HK-2 (cell line): ENCODE results near the gene MRC1.
A peak's percentile ranks its signal among the peaks of the same experiment; 100 is the strongest.

ENCODE experiments used
- DNase-seq: peaks from one replicate; pipeline ENCODE4 v3.0.0-alpha.2; 2018; ENCODE audit not compliant: unreplicated experiment

The MRC1 gene

DNA sequence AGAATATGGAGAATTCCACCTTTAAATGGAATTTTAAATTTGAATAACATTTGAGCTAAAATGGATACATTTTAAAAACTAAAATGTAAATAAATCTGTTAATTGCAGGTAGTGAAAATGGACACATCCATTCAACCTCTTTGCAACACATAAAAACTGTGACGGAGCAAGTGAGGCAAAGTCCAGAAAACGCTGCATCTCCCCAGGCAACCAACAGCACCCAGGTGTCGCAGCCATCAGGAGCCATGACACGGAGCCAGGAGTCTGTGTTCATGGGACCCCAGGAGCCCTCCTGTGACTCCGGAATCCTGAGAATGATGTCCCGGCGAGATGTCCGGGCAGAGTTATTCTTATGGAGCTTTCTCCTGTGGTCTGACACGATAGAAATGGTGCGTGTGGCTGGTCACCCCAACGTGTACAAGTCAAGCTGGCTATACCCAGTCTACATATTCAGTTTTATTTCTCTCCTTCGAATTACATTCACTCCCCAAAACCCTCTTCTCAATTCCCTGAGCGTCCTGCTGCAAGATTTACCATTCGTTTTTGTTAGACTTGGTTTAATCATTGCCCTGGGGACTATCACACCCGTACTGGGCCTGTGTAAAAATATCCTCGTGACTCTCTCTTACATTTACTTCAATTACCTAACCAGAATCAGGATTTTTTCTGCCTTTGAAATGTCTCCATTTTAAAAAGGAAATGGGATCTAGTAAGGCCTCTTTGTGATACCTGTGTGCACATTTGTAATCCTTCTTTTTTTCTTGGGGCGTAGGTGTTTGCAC lies 13.1 kb upstream of the MRC1 start:
- DNase-seq, result no peak

DNA sequence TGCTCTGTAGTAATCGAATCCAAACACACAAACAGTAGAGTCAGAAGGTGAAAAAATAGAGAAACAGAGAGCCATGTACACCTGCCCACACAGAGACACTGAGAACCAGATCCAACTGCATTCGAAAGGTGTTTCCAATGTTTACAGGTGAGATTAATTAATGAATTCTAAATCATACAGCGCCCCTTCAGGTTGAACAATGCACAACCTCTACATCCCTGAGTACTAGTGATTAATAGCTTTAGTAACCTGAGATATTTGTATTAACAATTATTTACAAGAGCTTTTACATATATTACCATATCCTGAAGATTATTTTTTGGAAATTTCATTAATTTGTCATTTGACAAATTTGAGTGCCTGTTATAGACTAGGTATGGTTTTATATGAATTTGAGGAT lies 7.6 kb upstream of the MRC1 start:
- no peak for DNase-seq

GRCh38 chr10:17802350-17802749 lies 6.8 kb upstream of the MRC1 start:
- DNase-seq, result no peak

- no peak for DNase-seq
Measured at GRCh38 chr10:17802976-17803375, 6.2 kb upstream of the MRC1 start.

DNA sequence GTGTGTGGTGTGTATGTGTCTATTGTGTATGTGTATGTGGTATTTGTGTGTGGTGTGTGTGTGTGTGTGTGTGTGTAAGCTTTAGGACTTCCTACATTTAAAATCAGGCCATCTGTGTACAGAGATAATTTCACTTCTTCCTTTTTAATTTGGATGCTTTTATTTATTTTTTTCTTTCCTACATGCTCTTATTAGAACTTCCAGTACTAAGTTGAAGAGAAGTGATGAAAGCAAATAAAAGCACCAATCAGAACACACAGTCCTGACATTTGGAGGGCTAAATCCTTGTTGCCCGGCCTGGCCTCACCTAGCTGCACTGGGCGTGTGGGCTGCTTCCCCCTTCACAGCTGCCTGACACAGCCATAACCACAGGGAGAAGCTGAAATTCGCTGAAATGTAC lies 3.8 kb upstream of the MRC1 start:
- DNase-seq, result no peak

DNA sequence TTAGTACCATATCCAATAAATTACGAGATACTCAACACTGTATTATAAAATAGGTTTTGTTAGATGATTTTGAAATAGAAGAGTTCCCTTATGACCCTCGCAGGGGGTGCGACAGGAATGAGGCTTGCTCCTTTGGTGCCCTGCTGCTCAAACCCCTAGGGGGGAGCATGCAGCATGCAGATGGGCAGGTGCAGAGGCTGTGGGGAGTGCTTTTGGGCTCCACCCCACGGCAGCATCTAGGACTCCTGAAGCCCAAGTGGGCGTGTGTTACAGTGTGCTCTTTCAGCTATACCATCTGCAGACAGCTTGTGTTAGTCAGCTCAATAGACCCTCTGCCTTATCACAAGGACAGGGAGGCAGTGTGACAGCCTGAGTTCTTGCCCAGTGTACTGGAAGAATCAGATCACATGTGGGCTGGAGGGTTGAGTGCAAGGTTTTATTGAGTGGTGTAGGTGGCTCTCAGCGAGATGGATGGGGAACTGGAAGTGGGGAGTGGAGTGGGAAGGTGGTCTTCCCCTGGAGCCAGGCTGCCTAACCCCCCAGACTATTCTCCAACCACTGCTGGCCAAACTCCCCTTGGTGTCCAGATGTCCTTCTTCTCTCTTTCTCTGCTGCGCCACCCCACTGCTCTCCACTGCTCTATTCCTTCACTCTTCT lies 3.1 kb upstream of the MRC1 start:
- DNase-seq, result no peak

DNA sequence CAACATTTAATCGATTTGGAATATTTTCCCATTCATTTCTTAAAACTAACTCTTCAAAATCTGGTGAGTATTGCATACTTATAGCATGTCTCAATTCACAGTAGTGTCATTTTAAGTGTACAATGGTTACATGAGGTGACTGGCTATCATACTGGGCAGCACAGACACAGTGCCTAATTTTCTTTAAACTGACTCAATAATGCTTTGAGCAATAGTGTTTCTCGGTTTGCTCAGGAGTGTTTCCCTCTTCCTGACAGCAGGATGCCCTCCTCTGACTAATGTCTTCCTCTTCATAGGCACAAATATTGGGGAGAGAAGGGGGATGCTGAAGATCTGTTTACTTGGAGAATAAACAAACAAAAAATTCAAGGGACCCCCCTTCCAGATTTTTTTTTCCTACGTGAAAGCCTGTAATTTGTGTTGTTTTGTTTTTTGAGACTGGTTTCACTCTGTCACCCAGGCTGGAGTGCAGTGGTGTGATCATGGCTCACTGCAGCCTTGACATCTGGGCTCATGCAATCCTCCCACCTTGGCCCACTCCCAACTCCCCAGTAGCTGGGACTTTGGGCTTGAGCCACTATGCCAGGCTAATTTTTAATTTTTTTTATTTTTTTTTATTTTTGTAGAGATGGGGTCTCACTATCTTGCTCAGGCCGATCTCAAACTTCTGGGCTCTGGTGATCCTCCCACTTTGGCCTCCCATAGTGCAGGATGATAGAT lies 2.2 kb downstream of the MRC1 start:
- no peak for DNase-seq

DNA sequence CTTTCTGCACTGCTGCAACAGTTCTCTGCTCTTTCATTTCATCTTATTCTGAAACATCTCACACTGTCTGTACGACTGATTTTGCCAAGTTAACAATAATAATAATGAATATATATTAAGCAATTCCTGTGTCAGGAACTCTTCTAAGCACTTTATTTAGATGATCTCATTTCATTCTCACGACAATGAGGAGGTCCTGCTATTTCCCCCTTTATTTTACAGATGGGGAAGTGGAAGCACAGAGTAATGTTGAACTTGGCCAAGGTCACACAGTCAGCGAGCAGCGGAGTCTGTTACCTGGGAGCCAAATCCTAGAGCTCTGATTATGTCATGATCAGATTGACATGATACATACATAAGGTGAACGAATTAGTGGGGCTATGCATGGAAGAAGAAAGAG lies 5.8 kb downstream of the MRC1 start:
- DNase-seq, result no peak

GRCh38 chr10:17816199-17816598 lies 7.1 kb downstream of the MRC1 start:
- DNase-seq, result no peak

GRCh38 chr10:17817316-17817715 lies 8.2 kb downstream of the MRC1 start:
- no peak for DNase-seq

DNA sequence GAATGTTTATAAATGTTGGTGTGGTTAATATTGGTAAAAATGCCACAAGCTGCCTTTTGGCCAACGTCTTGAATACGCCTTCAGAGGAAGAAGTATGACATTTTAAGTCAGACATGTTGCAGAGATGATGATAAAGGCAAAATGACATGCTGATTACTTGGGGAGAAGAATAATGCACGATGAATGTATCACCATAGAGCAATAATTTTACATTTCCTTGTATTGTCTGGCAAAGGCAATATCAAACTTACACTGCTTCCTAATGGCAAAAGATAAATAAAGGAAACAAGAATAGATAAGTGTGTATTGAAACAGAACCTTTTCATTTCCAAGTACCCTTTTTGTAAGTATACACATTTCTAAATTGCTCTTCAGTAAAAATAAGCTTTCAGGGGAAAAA lies 8.6 kb downstream of the MRC1 start:
- DNase-seq, result no peak

DNA sequence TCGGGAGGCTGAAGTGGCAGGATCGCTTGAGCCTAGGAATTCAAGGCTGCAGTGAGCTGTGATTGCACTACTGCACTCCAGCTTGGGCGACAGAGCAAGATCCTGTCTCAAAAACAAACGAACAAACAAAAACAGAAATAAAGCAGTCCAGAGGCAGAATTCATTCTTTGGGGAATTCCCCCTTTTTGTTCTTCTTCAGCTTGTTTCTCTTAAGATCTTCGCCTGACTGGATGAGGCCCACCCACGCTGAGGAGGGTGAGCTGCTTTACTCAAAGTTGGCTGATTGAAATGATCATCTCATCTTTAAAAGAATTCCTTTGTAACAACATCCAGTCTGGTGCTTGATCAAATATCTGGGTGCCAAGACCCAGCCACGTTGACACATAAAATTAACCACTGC lies 10.7 kb downstream of the MRC1 start:
- DNase-seq, result no peak

DNA sequence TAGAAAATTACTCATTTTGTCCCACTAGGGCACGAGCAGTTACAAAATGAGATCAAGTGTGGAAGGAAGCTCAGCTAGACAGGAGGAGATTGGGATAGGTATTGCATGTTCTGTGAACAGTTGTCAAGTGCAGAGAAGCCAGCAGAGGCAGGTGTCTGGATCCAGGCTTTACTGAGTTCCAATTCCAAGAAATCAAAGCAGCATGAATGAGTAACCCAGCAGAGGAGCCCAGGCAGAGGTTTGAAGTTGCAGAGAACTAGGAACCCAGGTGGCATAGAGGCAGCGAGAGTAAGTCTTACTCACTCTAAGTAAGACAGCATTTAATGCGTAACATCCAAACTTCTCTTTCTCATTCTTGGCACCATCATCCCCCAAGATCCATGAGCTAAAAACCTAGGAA lies 11.8 kb downstream of the MRC1 start:
- no peak for DNase-seq

- no peak for DNase-seq
Measured at GRCh38 chr10:17821893-17822292, 12.7 kb downstream of the MRC1 start.

GRCh38 chr10:17831341-17831740 lies 22.2 kb downstream of the MRC1 start:
- DNase-seq, result no peak

GRCh38 chr10:17831896-17832295 lies 22.7 kb downstream of the MRC1 start:
- DNase-seq, result no peak

DNA sequence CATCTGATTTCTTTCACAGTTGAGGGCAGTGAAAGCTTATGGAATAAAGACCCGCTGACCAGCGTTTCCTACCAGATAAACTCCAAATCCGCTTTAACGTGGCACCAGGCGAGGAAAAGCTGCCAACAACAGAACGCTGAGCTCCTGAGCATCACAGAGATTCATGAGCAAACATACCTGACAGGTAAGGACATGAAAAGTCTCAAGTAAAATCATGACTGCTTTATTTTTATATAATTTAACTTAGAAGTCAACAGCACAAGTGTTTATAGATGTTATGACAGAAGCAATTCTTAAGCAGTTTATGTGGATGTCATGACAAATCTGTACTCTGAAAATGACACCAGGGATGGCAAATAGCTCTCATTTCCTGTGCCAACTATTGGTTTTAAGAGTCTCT lies 24.5 kb downstream of the MRC1 start:
- DNase-seq, result no peak

DNA sequence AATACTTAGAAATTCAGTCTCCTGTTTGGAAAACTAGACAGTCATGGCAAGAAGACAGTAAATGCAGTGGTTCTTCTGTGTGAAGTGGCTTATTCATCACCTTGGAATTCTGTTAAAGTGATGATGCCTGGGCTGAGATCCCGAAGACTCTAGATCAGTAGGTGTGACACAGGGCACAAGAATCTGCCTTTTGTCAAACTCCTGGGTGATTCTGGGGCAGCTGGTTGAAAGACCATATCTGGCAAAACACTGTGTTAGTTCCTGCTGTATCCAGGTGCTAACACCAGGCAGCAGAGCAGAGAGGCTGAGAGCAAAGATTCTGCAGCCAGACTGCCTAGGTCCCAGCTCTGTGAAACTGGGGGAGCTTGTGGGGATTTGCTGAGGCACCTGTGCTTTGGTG lies 26.5 kb downstream of the MRC1 start:
- DNase-seq, result peak; percentile 59

DNA sequence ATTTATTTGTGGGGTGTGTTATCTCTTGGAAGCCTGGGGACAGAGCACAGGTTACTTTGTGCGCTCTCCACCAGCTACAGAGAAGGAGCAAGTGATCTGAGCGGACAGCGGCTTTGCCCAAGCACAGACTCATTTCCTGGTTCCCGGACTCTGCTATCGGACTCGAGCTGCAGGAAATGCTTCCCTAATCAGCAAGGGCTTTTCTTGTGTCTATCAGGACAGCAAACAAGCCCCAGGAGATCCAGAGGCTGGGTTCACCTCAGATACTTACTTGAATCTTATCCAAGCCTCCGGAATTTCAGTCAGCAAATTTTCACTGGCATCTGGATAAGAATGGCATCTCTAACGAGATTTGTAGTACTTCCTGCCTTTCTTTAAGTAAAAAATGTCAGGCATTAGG lies 27.8 kb downstream of the MRC1 start:
- peak; percentile 13 for DNase-seq

DNA sequence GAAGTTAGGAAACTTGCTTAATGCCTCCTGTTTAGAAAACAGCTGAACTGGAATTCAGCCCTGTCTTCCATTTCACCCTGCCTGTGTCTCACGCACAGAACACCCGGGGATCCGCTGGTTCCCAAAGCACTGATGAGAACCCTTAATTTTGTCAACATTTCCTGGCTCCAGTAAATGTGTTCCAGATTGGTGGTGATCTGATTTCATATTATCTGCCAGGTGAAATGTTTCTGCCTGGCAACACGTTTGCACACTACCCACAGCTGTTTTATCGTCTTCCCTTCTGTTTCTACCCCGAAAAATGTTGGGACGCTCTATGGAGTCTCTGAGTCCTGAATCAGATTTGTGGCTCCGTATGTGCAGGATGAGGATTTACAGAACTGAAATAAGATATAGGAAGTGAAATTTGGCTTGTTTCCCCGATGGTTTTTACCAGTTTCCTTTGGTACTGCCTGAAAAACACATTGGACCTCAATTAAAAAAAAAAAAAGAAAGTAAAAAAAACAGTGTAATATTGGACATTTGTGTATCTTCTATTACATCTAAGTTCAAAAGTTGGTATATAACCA lies 29.0 kb downstream of the MRC1 start:
- DNase-seq, result no peak

GRCh38 chr10:17841050-17841449 lies 31.9 kb downstream of the MRC1 start:
- DNase-seq, result no peak

GRCh38 chr10:17842641-17843040 lies 33.5 kb downstream of the MRC1 start:
- DNase-seq, result no peak
